Left ventricle myocardium inferior (tissue), 1 donor: ENCODE measurements around the gene SEPTIN12. TPM values are rescaled to one million over a fixed set of nuclear protein-coding genes. Genes with fewer than 3 reads are reported as not detected.

Experiments
- DNase-seq: peaks from one replicate; pipeline ENCODE4 v3.0.0-alpha.2; 2020
- H3K27ac ChIP-seq: fragments of 200-600 bp; replicated peaks from 2 replicates; pipeline ENCODE4 v1.8.0; 2021
- H3K27me3 ChIP-seq: fragments of 200-600 bp; 2 replicates; pipeline ENCODE4 v1.8.0; 2021; ENCODE audit warnings: low read depth
- H3K36me3 ChIP-seq: fragments of 200-600 bp; 2 replicates; pipeline ENCODE4 v1.8.0; 2021
- H3K4me1 ChIP-seq: fragments of 200-600 bp; 2 replicates; pipeline ENCODE4 v1.8.0; 2021
- H3K4me3 ChIP-seq: fragments of 200-600 bp; 2 replicates; pipeline ENCODE4 v1.8.0; 2021; ENCODE audit warnings: mild to moderate bottlenecking, moderate library complexity
- H3K9me3 ChIP-seq: fragments of 200-600 bp; replicated peaks from 2 replicates; pipeline ENCODE4 v1.8.0; 2021
- intact Hi-C: fragments of 100-400 bp; cut with micrococcal nuclease; formaldehyde crosslinking; loops from one replicate; pipeline ENCODE4 v1.11.0; 2022
- total RNA-seq: library from RNA; stranded (reverse); fragmentation: NEBNext Ultra II Directional; extraction: Animal tissue kit (Norgen Biotek cat#: 25700); gene quantifications from one replicate; pipeline ENCODE4 v1.2.1, GENCODE V29; 2021
- TF ChIP-seq, protein P1 (sequence below): fragments of 200-600 bp; IDR thresholded peaks from 2 replicates; pipeline ENCODE4 v1.8.0; 2021; ENCODE audit warnings: antibody characterized with exemption, mild to moderate bottlenecking, borderline replicate concordance
- donor health status: DM: no; HTN: yes; CAD: no; lungs with severe emphysema.

Gene SEPTIN12
- total RNA-seq, 1 donor from 2014 or later = not detected

DNA sequence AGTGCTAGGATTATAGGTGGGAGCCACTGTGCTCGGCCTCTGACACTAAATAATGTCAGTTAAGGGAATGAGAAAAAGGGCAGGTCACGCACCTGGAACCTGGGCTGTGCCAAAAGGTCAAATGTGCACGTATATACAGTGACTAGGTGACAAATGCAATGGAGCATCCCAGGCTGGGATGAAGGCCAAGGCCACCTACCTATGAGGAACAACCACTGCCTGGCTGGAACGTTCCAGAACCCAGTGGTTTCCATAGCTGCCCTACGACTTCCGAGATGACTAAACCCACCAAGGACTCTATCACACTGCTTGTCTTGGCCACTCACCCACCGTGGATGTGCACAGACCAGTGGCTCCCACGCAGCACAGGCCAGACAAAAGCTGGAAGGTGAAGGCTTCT lies 37.2 kb downstream of the SEPTIN12 start:
- H3K4me3 ChIP-seq = no peak overlapping the region
- H3K4me1 ChIP-seq = no peaks in the 10 kb centered on the region
- H3K27ac ChIP-seq = no peak overlapping the region
- no peak for DNase-seq
- peaks cover 71% of the 10 kb centered on the region for H3K36me3 ChIP-seq
- H3K9me3 ChIP-seq = peaks cover 5% of the 10 kb centered on the region
- no peaks in the 10 kb centered on the region for H3K27me3 ChIP-seq
- TF ChIP-seq, protein P1, sequence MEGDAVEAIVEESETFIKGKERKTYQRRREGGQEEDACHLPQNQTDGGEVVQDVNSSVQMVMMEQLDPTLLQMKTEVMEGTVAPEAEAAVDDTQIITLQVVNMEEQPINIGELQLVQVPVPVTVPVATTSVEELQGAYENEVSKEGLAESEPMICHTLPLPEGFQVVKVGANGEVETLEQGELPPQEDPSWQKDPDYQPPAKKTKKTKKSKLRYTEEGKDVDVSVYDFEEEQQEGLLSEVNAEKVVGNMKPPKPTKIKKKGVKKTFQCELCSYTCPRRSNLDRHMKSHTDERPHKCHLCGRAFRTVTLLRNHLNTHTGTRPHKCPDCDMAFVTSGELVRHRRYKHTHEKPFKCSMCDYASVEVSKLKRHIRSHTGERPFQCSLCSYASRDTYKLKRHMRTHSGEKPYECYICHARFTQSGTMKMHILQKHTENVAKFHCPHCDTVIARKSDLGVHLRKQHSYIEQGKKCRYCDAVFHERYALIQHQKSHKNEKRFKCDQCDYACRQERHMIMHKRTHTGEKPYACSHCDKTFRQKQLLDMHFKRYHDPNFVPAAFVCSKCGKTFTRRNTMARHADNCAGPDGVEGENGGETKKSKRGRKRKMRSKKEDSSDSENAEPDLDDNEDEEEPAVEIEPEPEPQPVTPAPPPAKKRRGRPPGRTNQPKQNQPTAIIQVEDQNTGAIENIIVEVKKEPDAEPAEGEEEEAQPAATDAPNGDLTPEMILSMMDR = no peak
- intact Hi-C loops = no loop called here

GRCh38 chr16:4749700-4750257 lies 38.4 kb downstream of the SEPTIN12 start:
- Histone ChIP-seq H3K36me3 (peaks cover 60% of the 10 kb centered on the region), H3K4me3 (no peak overlapping the region), H3K27me3 (no peaks in the 10 kb centered on the region), H3K27ac (no peak overlapping the region), H3K4me1 (no peaks in the 10 kb centered on the region), H3K9me3 (peaks cover under 1% of the 10 kb centered on the region)
- TF ChIP-seq, protein P1 = no peak
- DNase-seq = no peak
- intact Hi-C loops = no loop called here

DNA sequence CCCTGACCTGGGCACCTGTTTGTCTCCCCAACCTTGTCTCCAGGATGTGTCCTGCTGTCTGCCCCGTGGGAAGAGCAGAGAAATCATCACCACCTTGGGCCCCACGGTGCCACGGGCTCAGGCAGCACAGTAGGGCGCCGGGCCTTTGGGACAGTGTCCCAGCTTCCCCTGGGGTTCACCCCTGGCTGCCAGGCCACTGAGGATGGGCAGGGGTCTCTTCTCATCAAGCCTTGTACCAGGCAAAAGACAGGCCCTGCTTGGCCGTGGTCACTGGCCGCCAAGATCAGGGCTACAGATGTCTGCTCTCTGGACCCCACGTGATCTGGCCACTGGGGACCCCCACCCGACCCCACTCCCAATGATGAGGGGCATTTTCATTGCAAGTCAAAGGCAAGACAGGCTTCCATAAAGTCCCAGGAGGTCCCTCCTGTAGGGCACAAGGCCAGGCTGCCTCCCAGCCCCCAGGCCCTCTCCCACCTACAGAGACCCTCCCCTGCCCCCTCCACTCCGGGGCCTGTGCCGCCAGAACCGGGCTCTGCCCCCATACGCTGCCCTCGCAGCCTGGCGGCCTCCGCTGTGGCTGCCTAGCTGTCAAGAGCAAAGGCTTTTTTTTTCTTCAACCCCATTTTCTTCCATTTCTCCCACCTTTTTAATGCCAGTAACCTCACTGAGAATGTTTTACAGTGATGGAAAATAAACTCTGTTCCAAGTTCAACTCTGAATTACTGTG lies 39.3 kb downstream of the SEPTIN12 start:
- Histone ChIP-seq H3K9me3 (no peaks in the 10 kb centered on the region), H3K4me1 (no peaks in the 10 kb centered on the region), H3K27me3 (no peaks in the 10 kb centered on the region), H3K27ac (no peak overlapping the region), H3K36me3 (peaks cover 51% of the 10 kb centered on the region), H3K4me3 (no peak overlapping the region)
- intact Hi-C loops = no loop called here
- TF ChIP-seq, protein P1 = no peak
- DNase-seq = no peak

DNA sequence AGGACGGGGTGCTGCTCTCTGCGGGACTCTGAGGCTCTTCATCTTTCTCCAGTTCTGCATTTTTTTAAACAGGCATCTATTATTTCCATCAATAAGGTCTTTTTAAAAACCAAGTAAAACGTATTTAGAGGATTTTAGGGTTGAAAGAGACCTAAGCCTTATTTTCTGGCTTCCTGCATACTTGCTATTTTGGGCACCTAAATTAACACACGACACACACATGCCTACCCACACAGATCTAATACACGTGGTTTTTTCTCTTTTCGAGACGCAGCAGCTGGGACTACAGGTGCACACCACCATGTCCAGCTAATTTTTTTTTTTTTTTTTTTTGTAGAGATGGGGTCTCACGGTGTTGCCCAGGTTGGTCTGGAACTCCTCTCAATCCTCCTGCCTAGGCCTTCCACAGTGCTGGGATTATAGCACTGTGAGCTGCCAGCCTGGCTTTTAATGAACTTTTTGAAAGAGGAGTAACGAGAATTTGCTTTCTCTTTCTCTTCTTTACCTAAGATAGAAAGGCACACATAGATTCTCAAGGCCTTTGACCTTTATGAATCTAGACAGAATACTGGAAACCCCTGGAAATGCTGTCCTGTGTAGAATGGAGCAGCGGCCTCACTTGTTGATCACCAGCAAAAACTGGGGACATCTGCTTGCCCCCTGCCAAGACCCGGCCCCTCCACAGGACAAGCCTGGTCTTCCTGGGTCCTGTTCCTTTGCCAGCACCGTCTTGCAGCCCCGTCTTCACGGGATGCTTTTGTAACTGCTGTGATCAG lies 40.1 kb downstream of the SEPTIN12 start:
- Histone ChIP-seq H3K36me3 (peaks cover 43% of the 10 kb centered on the region), H3K27me3 (no peaks in the 10 kb centered on the region), H3K4me1 (peaks cover 6% of the 10 kb centered on the region), H3K27ac (no peak overlapping the region), H3K4me3 (no peak overlapping the region), H3K9me3 (no peaks in the 10 kb centered on the region)
- intact Hi-C loops = no loop called here
- DNase-seq = no peak
- TF ChIP-seq, protein P1 = no peak

DNA sequence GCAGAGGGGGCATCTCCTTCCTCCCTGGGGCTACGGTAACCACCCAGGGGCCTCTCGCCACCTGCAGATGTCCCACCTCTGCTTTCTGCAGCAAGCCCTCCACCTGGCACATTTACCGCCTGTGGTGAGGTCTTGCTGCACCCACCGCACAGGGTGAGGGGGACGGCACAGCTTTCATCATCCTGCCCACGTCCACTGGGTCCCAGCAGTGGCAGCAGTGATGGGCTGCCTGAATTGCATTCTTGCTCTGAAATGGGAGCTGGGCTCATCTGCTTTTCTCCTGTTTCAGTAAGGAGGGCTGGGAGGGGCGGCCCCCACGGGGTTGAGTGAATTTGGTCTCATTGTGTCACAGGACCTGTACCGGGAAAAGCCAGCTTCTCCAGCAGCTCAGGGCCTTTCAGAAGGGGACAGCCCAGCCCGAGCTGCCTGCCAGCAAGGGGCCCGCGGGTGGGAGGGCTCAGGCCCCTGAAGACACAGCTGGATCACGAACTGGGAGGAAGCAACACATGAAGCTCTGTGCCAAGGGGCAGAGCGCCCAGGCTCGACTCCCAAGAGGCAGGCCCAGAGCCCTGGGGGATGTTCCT lies 41.1 kb downstream of the SEPTIN12 start:
- no peaks in the 10 kb centered on the region for H3K27me3 ChIP-seq
- H3K27ac ChIP-seq = no peak overlapping the region
- TF ChIP-seq, protein P1 = no peak

More for the DNA sequence above, 41.1 kb downstream of the SEPTIN12 start:
- Histone ChIP-seq H3K9me3 (no peaks in the 10 kb centered on the region), H3K36me3 (peaks cover 33% of the 10 kb centered on the region), H3K4me1 (peaks cover 11% of the 10 kb centered on the region), H3K4me3 (no peak overlapping the region)
- DNase-seq = no peak
- intact Hi-C loops = no loop called here
